ENCODE measurements around the gene HIC1. TPM values are rescaled to one million over a fixed set of nuclear protein-coding genes. Genes with fewer than 3 reads are reported as not detected.
A peak's percentile ranks its signal among the peaks of the same experiment; 100 is the strongest.

The HIC1 gene, protein sequence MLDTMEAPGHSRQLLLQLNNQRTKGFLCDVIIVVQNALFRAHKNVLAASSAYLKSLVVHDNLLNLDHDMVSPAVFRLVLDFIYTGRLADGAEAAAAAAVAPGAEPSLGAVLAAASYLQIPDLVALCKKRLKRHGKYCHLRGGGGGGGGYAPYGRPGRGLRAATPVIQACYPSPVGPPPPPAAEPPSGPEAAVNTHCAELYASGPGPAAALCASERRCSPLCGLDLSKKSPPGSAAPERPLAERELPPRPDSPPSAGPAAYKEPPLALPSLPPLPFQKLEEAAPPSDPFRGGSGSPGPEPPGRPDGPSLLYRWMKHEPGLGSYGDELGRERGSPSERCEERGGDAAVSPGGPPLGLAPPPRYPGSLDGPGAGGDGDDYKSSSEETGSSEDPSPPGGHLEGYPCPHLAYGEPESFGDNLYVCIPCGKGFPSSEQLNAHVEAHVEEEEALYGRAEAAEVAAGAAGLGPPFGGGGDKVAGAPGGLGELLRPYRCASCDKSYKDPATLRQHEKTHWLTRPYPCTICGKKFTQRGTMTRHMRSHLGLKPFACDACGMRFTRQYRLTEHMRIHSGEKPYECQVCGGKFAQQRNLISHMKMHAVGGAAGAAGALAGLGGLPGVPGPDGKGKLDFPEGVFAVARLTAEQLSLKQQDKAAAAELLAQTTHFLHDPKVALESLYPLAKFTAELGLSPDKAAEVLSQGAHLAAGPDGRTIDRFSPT
- total RNA-seq: 10 to 100 TPM; 15.5 to 18.0 TPM

GRCh38 chr17:2054512-2055291 lies at the start of gene HIC1:
Gene HIC1 (plus strand): TSS chr17:2055103. CDS start chr17:2056691, 1,588 bp downstream.
- Histone ChIP-seq H3K9me3 (no peaks in the 10 kb centered on the region), H3K36me3 (peaks cover 3% of the 10 kb centered on the region), H3K27ac (peak within 1 kb of the TSS; percentile 85), H3K4me3 (peak within 1 kb of the TSS; percentile 49 to 67), H3K4me1 (peaks cover 0 to 75% of the 10 kb centered on the region in 2 donors), H3K27me3 (peaks cover 0 to 12% of the 10 kb centered on the region in 2 donors)
- TF ChIP-seq, protein P1, sequence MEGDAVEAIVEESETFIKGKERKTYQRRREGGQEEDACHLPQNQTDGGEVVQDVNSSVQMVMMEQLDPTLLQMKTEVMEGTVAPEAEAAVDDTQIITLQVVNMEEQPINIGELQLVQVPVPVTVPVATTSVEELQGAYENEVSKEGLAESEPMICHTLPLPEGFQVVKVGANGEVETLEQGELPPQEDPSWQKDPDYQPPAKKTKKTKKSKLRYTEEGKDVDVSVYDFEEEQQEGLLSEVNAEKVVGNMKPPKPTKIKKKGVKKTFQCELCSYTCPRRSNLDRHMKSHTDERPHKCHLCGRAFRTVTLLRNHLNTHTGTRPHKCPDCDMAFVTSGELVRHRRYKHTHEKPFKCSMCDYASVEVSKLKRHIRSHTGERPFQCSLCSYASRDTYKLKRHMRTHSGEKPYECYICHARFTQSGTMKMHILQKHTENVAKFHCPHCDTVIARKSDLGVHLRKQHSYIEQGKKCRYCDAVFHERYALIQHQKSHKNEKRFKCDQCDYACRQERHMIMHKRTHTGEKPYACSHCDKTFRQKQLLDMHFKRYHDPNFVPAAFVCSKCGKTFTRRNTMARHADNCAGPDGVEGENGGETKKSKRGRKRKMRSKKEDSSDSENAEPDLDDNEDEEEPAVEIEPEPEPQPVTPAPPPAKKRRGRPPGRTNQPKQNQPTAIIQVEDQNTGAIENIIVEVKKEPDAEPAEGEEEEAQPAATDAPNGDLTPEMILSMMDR (IDR thresholded peaks at IDR 0.05): peak; percentile 87 to 100
- DNase-seq (ENCODE audit: low spot score): no peak

GRCh38 chr17:2008332-2009126 lies 46.4 kb upstream of the HIC1 start:
- Histone ChIP-seq H3K9me3 (no peaks in the 10 kb centered on the region), H3K27me3 (no peaks in the 10 kb centered on the region), H3K4me1 (peaks cover 0 to 17% of the 10 kb centered on the region in 2 donors), H3K36me3 (no peaks in the 10 kb centered on the region), H3K4me3 (no peak overlapping the region), H3K27ac (no peak overlapping the region)
- TF ChIP-seq, protein P1 (IDR thresholded peaks at IDR 0.05): no peak
- DNase-seq (ENCODE audit: low spot score): no peak

DNA sequence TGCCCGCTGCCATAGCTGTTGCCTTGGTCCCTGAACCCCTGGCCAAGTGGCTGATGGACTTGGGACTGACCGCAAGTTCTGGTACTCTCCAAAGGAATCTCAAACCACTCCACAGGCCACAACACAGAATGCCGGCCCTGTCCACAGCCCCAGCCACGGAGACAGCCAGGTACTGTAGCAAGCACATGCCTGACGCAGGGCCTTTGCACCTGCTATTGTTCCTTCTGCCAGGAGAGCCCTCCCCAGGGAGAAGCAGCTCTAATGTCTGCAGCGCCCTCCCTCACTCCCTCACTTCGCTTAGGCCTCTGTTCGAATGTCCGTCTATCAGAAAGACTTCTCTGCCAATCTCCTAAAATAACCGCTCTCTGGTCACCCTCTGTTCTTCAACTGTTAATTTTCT lies 45.2 kb upstream of the HIC1 start:
- DNase-seq (ENCODE audit: low spot score): no peak
- TF ChIP-seq, protein P1 (IDR thresholded peaks at IDR 0.05): no peak
- Histone ChIP-seq H3K4me1 (peaks cover 0 to 20% of the 10 kb centered on the region in 2 donors), H3K9me3 (no peaks in the 10 kb centered on the region), H3K27ac (no peak overlapping the region), H3K36me3 (no peaks in the 10 kb centered on the region), H3K4me3 (no peak overlapping the region), H3K27me3 (no peaks in the 10 kb centered on the region)

- peak; percentile 67 for DNase-seq (ENCODE audit: low spot score)
- peak overlapping the region; percentile 30 to 32 for H3K27ac ChIP-seq
Measured at GRCh38 chr17:2011411-2012371, 43.2 kb upstream of the HIC1 start.

More at GRCh38 chr17:2011411-2012371, 43.2 kb upstream of the HIC1 start:
- Histone ChIP-seq H3K27me3 (no peaks in the 10 kb centered on the region), H3K4me3 (peak overlapping the region in 1 of 2 donors; percentile 16), H3K36me3 (no peaks in the 10 kb centered on the region), H3K4me1 (peaks cover 0 to 20% of the 10 kb centered on the region in 2 donors), H3K9me3 (no peaks in the 10 kb centered on the region)
- TF ChIP-seq, protein P1 (IDR thresholded peaks at IDR 0.05): no peak
